Ishikawa (cell line): Measurements from ENCODE around the gene ST7.

ENCODE experiments used
- CEBPB ChIP-seq: IDR thresholded peaks from 2 replicates; pipeline ENCODE4 v1.6.1; 2012
- CREB1 ChIP-seq: IDR thresholded peaks from 2 replicates; pipeline ENCODE4 v1.6.1; 2012; ENCODE audit warnings: low read depth
- EGR1 ChIP-seq: IDR thresholded peaks from 2 replicates; pipeline ENCODE4 v1.6.1; 2012
- EP300 ChIP-seq: IDR thresholded peaks from 2 replicates; pipeline ENCODE4 v1.6.1; 2012; ENCODE audit warnings: borderline replicate concordance
- FOXM1 ChIP-seq: IDR thresholded peaks from 2 replicates; pipeline ENCODE4 v1.6.1; 2012; ENCODE audit warnings: low read depth, borderline replicate concordance
- NFIC ChIP-seq: IDR thresholded peaks from 2 replicates; pipeline ENCODE4 v1.6.1; 2012
- RAD21 ChIP-seq: IDR thresholded peaks from 2 replicates; pipeline ENCODE4 v1.6.1; 2012; ENCODE audit warnings: low read depth
- TAF1 ChIP-seq: IDR thresholded peaks from 2 replicates; pipeline ENCODE4 v1.6.1; 2012; ENCODE audit warnings: low read depth, mild to moderate bottlenecking
- YY1 ChIP-seq: IDR thresholded peaks from 2 replicates; pipeline ENCODE4 v1.6.1; 2012; ENCODE audit warnings: low read depth
- ZBTB7A ChIP-seq: IDR thresholded peaks from 2 replicates; pipeline ENCODE4 v1.6.1; 2012; ENCODE audit warnings: low read depth
- TF ChIP-seq, protein P1 (sequence below): IDR thresholded peaks from 2 replicates; pipeline ENCODE4 v1.6.1; 2012
- TF ChIP-seq, protein P2 (sequence below): IDR thresholded peaks from 2 replicates; pipeline ENCODE4 v1.6.1; 2012
- TF ChIP-seq, protein P3 (sequence below): IDR thresholded peaks from 2 replicates; pipeline ENCODE4 v1.6.1; 2012; ENCODE audit warnings: low read depth, mild to moderate bottlenecking

DNA sequence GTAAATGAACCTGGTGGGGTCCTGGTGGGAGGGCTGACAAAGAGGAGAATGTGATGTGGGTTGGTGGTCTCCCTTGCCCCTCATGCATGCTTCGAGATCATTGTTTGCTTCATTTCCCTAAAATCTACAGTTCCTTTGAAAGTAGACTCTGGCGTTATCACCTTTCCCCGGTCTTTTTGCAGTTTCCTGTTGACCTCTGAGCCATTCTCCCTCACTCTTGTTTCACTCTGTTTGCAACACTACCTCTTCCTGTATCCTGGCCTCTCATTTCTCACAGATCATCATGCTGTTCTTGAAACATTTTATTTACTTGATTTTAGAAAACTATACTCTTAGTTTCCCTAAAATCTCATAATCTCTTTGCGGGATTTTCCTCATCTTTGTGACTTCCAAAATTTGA is 189.8 kb downstream of the ST7 start:
- TF ChIP-seq NFIC, result no peak
- no peak for TF ChIP-seq YY1
- TF ChIP-seq CREB1, result no peak
- no peak for TF ChIP-seq TAF1
- TF ChIP-seq RAD21, result no peak
- no peak for TF ChIP-seq CEBPB
- TF ChIP-seq EP300, result no peak
- TF ChIP-seq FOXM1, result no peak
- TF ChIP-seq, protein P1, sequence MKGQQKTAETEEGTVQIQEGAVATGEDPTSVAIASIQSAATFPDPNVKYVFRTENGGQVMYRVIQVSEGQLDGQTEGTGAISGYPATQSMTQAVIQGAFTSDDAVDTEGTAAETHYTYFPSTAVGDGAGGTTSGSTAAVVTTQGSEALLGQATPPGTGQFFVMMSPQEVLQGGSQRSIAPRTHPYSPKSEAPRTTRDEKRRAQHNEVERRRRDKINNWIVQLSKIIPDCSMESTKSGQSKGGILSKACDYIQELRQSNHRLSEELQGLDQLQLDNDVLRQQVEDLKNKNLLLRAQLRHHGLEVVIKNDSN, result no peak
- no peak for TF ChIP-seq ZBTB7A
- TF ChIP-seq EGR1, result no peak
- TF ChIP-seq, protein P2, sequence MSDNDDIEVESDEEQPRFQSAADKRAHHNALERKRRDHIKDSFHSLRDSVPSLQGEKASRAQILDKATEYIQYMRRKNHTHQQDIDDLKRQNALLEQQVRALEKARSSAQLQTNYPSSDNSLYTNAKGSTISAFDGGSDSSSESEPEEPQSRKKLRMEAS, result no peak
- TF ChIP-seq, protein P3, sequence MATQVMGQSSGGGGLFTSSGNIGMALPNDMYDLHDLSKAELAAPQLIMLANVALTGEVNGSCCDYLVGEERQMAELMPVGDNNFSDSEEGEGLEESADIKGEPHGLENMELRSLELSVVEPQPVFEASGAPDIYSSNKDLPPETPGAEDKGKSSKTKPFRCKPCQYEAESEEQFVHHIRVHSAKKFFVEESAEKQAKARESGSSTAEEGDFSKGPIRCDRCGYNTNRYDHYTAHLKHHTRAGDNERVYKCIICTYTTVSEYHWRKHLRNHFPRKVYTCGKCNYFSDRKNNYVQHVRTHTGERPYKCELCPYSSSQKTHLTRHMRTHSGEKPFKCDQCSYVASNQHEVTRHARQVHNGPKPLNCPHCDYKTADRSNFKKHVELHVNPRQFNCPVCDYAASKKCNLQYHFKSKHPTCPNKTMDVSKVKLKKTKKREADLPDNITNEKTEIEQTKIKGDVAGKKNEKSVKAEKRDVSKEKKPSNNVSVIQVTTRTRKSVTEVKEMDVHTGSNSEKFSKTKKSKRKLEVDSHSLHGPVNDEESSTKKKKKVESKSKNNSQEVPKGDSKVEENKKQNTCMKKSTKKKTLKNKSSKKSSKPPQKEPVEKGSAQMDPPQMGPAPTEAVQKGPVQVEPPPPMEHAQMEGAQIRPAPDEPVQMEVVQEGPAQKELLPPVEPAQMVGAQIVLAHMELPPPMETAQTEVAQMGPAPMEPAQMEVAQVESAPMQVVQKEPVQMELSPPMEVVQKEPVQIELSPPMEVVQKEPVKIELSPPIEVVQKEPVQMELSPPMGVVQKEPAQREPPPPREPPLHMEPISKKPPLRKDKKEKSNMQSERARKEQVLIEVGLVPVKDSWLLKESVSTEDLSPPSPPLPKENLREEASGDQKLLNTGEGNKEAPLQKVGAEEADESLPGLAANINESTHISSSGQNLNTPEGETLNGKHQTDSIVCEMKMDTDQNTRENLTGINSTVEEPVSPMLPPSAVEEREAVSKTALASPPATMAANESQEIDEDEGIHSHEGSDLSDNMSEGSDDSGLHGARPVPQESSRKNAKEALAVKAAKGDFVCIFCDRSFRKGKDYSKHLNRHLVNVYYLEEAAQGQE, result no peak
